Mesendoderm (in vitro differentiated cells): Measurements from ENCODE around the gene SRPK2.

ENCODE experiments used
- DNase-seq: peaks from one replicate; pipeline ENCODE4 v3.0.0; 2013
- H2AK5ac ChIP-seq: 2 replicates; pipeline ENCODE4 v1.6.1; 2013; ENCODE audit warnings: low read length, inconsistent platforms
- H2BK120ac ChIP-seq: 2 replicates; pipeline ENCODE4 v1.6.1; 2013; ENCODE audit warnings: low read depth, mild to moderate bottlenecking, low read length, moderate library complexity, mixed read lengths
- H2BK15ac ChIP-seq: replicated peaks from 2 replicates; pipeline ENCODE4 v1.6.1; 2013; ENCODE audit warnings: low read depth, mild to moderate bottlenecking, moderate library complexity
- H2BK5ac ChIP-seq: 2 replicates; pipeline ENCODE4 v1.6.1; 2013; ENCODE audit warnings: low read length, inconsistent platforms
- H3K18ac ChIP-seq: 2 replicates; pipeline ENCODE4 v1.6.1; 2013; ENCODE audit warnings: mild to moderate bottlenecking, low read length, mixed read lengths
- H3K23ac ChIP-seq: one replicate; pipeline ENCODE4 v1.6.1; 2013; ENCODE audit warnings: low read length
- H3K27ac ChIP-seq: 2 replicates; pipeline ENCODE4 v1.5.1; 2013; ENCODE audit warnings: low read depth, mild to moderate bottlenecking, inconsistent platforms, low read length, moderate library complexity
- H3K27me3 ChIP-seq: 2 replicates; pipeline ENCODE4 v1.6.1; 2013; ENCODE audit warnings: low read length, control low read depth, mild to moderate bottlenecking, inconsistent platforms; ENCODE audit not compliant: insufficient read depth, poor library complexity
- H3K36me3 ChIP-seq: 2 replicates; pipeline ENCODE4 v1.6.1; 2013; ENCODE audit warnings: low read length, inconsistent platforms; ENCODE audit not compliant: control insufficient read depth, insufficient read depth
- H3K4ac ChIP-seq: one replicate; pipeline ENCODE4 v1.6.1; 2013; ENCODE audit warnings: low read depth, mild to moderate bottlenecking, low read length, moderate library complexity
- H3K4me1 ChIP-seq: 2 replicates; pipeline ENCODE4 v1.6.1; 2013; ENCODE audit warnings: low read depth, low read length, inconsistent platforms; ENCODE audit not compliant: control insufficient read depth
- H3K4me2 ChIP-seq: 2 replicates; pipeline ENCODE4 v1.6.1; 2013; ENCODE audit warnings: low read length
- H3K4me3 ChIP-seq: 2 replicates; pipeline ENCODE4 v1.5.1; 2013; ENCODE audit warnings: mild to moderate bottlenecking, low read length
- H3K56ac ChIP-seq: one replicate; pipeline ENCODE4 v1.6.1; 2013; ENCODE audit warnings: low read length
- H3K79me1 ChIP-seq: 2 replicates; pipeline ENCODE4 v1.6.1; 2013; ENCODE audit warnings: low read length, inconsistent platforms
- H3K79me2 ChIP-seq: 2 replicates; pipeline ENCODE4 v1.6.1; 2013; ENCODE audit warnings: mild to moderate bottlenecking, low read length; ENCODE audit not compliant: control insufficient read depth, insufficient read depth
- H3K9ac ChIP-seq: 2 replicates; pipeline ENCODE4 v1.6.1; 2013; ENCODE audit warnings: low read length, inconsistent platforms
- H4K5ac ChIP-seq: one replicate; pipeline ENCODE4 v1.6.1; 2013; ENCODE audit warnings: low read length
- H4K8ac ChIP-seq: one replicate; pipeline ENCODE4 v1.6.1; 2013; ENCODE audit warnings: low read depth, mild to moderate bottlenecking, control low read depth, low read length, moderate library complexity
- WGBS: extraction: QIAGEN DNeasy Blood & Tissue Kit; methylation state at CpG from one replicate; pipeline ENCODE4 v1.1.7; 2013; ENCODE audit warnings: low lambda C conversion rate, missing lambda C conversion rate; ENCODE audit not compliant: insufficient coverage; ENCODE audit errors: extremely low coverage; 5-methylcytosine and 5-hydroxymethylcytosine counted together

The SRPK2 gene

DNA sequence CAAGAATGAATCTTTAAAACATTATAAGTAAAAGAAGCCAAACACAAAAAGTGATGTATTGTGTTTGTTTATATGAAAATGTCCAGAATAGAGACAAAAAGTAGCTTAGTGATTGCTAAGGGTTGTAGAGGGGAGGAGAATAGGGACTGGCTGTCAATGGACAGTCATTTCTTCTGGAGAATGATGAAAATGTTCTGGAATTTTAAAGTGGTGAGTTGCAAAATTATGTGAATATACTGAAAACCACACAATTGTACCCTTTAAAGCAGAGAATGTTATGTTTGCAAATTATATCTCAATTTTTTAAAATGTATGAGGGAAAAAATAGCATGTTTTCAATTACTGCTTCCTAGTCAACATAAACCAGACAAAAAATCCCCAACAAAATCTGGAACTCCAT, 200.5 kb downstream of the SRPK2 start:
- no peak overlapping the region for H2BK5ac ChIP-seq
- H3K18ac ChIP-seq: no peak overlapping the region
- no peak overlapping the region for H3K27ac ChIP-seq
- no peak overlapping the region for H3K4me2 ChIP-seq
- no peak overlapping the region for H4K8ac ChIP-seq
- H3K79me2 ChIP-seq: no peaks in the 10 kb centered on the region
- H3K36me3 ChIP-seq: no peaks in the 10 kb centered on the region
- H4K5ac ChIP-seq: no peak overlapping the region
- H3K56ac ChIP-seq: no peak overlapping the region
- no peak overlapping the region for H2BK15ac ChIP-seq
- H2AK5ac ChIP-seq: no peak overlapping the region
- H3K4ac ChIP-seq: no peak overlapping the region
- no peaks in the 10 kb centered on the region for H3K27me3 ChIP-seq
- no peak overlapping the region for H3K4me3 ChIP-seq
- no peak overlapping the region for H2BK120ac ChIP-seq
- no peak for DNase-seq
- no peak overlapping the region for H3K23ac ChIP-seq
- H3K4me1 ChIP-seq: no peaks in the 10 kb centered on the region
- H3K9ac ChIP-seq: no peak overlapping the region
- no peaks in the 10 kb centered on the region for H3K79me1 ChIP-seq

DNA sequence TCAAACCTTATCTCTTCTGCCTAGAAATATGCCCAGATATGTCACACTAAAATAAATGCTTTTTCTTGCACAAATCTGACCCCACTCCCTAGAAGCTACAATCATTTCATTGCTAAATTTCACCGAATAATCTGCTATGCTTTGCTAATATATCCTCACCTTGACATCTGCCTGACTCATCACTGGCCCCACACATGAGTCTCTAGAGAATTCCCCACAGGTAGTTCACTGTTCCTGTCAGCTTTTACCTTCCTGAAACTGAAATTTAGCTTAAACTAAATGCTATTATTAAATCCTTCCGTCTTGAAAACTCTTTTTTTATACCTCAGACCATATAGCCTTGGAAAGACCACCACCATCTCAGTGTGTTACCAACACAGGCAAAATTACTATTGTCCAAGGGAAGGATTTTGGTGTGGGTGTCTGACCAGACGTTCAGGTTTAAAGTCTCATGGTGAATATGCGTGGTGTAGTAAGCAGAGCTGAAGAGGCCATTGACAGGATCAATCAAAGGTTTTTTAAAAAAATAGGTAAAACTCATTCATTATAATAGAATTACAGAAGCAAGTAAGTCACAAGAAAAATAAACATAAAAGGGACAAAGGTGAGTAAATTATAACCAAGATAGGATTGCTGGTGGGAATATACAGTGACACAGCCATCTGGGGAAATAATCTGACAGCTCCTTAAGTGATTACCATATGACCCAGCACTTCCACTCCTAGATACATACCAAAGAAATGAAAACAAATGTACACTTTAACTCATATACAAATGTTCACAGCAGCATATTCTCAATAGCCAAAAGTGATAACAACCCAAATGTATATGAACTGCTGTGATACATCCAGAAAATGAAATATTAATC, 201.2 kb downstream of the SRPK2 start:
- Histone ChIP-seq H3K79me1 (no peaks in the 10 kb centered on the region), H2BK120ac (no peak overlapping the region), H4K8ac (no peak overlapping the region), H3K27ac (no peak overlapping the region), H3K4me1 (no peaks in the 10 kb centered on the region), H2BK5ac (no peak overlapping the region), H2AK5ac (no peak overlapping the region), H3K56ac (no peak overlapping the region), H4K5ac (no peak overlapping the region), H3K36me3 (no peaks in the 10 kb centered on the region), H3K79me2 (no peaks in the 10 kb centered on the region), H2BK15ac (no peak overlapping the region), H3K4me2 (no peak overlapping the region), H3K9ac (no peak overlapping the region), H3K4ac (no peak overlapping the region), H3K4me3 (no peak overlapping the region), H3K18ac (no peak overlapping the region), H3K23ac (no peak overlapping the region), H3K27me3 (no peaks in the 10 kb centered on the region)
- WGBS: no CpG with 5 or more reads among the region's 4 CpGs
- DNase-seq: no peak

DNA sequence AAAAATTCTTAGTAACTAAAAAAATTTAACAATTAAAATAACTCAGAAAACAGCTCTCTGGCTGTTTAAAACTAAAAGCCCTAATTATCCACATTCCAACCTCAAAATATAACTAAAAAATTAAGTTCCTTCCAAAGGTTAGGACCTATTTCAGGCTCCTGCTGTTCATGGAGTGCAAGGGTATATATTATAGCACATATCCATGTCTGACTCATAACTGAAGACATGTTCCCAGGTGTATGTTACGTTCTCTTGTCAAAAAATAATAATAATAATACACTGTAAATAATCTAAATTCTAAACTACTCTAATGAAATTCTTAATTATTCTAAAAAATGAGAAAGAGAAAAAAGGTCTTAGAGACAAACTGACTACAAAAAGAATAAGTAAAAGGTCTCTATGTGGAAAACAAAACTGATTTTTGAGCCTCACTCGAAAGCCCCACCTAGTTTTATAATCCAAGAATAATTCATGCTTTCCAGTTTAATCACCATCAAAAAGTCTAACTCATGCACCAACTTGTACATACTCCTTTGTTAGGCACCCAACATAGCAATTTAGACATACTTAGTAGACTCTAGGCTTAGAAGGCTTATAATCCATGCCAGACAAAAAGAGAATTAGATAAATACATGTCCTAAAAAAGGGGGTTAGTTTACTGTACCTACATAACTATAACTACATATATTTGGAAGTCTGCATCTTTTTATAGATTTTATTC, 203.3 kb downstream of the SRPK2 start:
- Histone ChIP-seq H3K4me3 (no peak overlapping the region), H2BK15ac (no peak overlapping the region), H3K79me1 (peaks cover 3% of the 10 kb centered on the region), H3K18ac (no peak overlapping the region), H3K4ac (no peak overlapping the region), H3K27ac (no peak overlapping the region), H3K9ac (no peak overlapping the region), H4K5ac (no peak overlapping the region), H2BK5ac (no peak overlapping the region), H4K8ac (no peak overlapping the region), H3K4me1 (no peaks in the 10 kb centered on the region), H3K56ac (no peak overlapping the region), H2AK5ac (no peak overlapping the region), H3K79me2 (no peaks in the 10 kb centered on the region), H2BK120ac (no peak overlapping the region), H3K36me3 (no peaks in the 10 kb centered on the region), H3K23ac (no peak overlapping the region), H3K4me2 (no peak overlapping the region), H3K27me3 (no peaks in the 10 kb centered on the region)
- no CpG with 5 or more reads among the region's 2 CpGs for WGBS
- DNase-seq: no peak

DNA sequence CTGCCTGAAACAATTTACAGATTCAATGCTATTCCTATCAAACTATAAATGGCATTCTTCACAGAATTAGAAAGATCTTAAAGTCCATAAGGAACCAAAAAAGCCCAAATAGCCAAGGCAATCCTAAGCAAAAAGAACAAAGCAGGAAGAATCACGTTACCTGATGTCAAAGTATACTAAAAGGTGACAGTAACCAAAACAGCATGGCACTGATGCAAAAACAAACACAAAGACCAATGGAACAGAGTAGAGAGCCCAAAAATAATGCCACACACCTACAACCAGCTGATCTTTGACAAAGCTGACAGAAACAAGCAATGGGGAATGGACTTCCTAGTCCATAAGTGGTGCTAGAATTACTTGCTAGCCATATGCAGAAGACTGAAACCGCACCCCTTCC, 208.7 kb downstream of the SRPK2 start:
- no peak overlapping the region for H3K4me3 ChIP-seq
- H3K27me3 ChIP-seq: no peaks in the 10 kb centered on the region
- H3K18ac ChIP-seq: no peak overlapping the region
- no peak overlapping the region for H3K56ac ChIP-seq
- no peak overlapping the region for H2BK5ac ChIP-seq
- H2AK5ac ChIP-seq: no peak overlapping the region
- no peaks in the 10 kb centered on the region for H3K4me1 ChIP-seq
- H3K27ac ChIP-seq: no peak overlapping the region
- no peak overlapping the region for H3K4ac ChIP-seq
- no peaks in the 10 kb centered on the region for H3K79me2 ChIP-seq
- H4K8ac ChIP-seq: no peak overlapping the region
- H4K5ac ChIP-seq: no peak overlapping the region
- H3K9ac ChIP-seq: no peak overlapping the region
- no peak overlapping the region for H3K4me2 ChIP-seq
- no CpG with 5 or more reads among the region's 2 CpGs for WGBS
- DNase-seq: no peak
- H3K36me3 ChIP-seq: no peaks in the 10 kb centered on the region
- no peak overlapping the region for H2BK120ac ChIP-seq
- H3K79me1 ChIP-seq: peaks cover 5% of the 10 kb centered on the region
- no peak overlapping the region for H2BK15ac ChIP-seq
- H3K23ac ChIP-seq: no peak overlapping the region

DNA sequence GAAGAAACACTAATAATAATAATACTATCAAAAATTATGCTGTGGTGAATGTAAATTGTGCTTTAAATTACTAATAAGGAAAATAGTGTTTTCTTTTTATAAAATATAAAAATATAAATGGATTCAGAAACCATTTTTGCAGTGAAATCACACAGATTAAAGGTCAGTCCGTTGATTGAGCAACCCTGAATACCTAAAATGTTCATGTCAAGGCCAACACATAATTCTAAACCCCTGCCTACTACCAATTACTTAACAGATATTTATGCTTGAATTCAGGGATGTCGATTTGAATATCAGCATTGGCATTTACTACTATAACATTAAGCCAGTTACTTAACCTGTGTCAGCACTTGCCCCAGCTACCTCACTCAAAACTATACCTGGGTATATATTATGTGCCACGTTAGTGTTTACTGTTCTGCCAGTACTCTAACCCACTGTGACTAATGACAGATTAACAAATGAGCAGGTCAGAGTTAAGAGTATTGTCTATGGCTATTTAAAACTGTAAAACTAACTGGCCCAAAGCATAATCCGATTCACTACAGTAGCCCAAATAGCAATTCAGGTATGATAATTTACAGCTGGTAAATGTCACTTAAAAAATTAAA, 209.7 kb downstream of the SRPK2 start:
- WGBS: no CpG with 5 or more reads among the region's 4 CpGs
- Histone ChIP-seq H2BK120ac (no peak overlapping the region), H3K18ac (no peak overlapping the region), H3K4me3 (no peak overlapping the region), H3K36me3 (no peaks in the 10 kb centered on the region), H3K4me1 (no peaks in the 10 kb centered on the region), H3K56ac (no peak overlapping the region), H3K4ac (no peak overlapping the region), H4K8ac (no peak overlapping the region), H2BK15ac (no peak overlapping the region), H3K23ac (no peak overlapping the region), H2AK5ac (no peak overlapping the region), H3K9ac (no peak overlapping the region), H3K79me2 (no peaks in the 10 kb centered on the region), H2BK5ac (no peak overlapping the region), H3K4me2 (no peak overlapping the region), H3K27ac (no peak overlapping the region), H3K79me1 (peaks cover 5% of the 10 kb centered on the region), H3K27me3 (no peaks in the 10 kb centered on the region), H4K5ac (no peak overlapping the region)
- DNase-seq: no peak
